BLaER1 treated with 17β-estradiol and CSF1 and Interleukin-3, amounts not matched to agents 10 nM and 100 nM (cell line): ENCODE measurements around the gene DCAF11.
A peak's percentile ranks its signal among the peaks of the same experiment; 100 is the strongest.

Experiments
- H3K27ac ChIP-seq, 11 experiments: shearing (Covaris generic); formaldehyde crosslinking; 2 replicates each; pipeline ENCODE4 v1.8.1; 2022
- H3K27me3 ChIP-seq, 11 experiments: shearing (Covaris generic); formaldehyde crosslinking; 2 replicates each; pipeline ENCODE4 v1.8.1; 2022
- H3K36me3 ChIP-seq, 11 experiments: shearing (Covaris generic); formaldehyde crosslinking; 2 replicates each; pipeline ENCODE4 v1.8.1; 2022
- H3K4me1 ChIP-seq, 10 experiments: shearing (Covaris generic); formaldehyde crosslinking; 2 replicates each; pipeline ENCODE4 v1.8.1; 2022
- H3K4me2 ChIP-seq, 11 experiments: shearing (Covaris generic); formaldehyde crosslinking; 2 replicates each; pipeline ENCODE4 v1.8.1; 2022
- H3K4me3 ChIP-seq, 10 experiments: shearing (Covaris generic); formaldehyde crosslinking; 2 replicates each; pipeline ENCODE4 v1.8.1; 2022
- H3K9ac ChIP-seq, 11 experiments: shearing (Covaris generic); formaldehyde crosslinking; 2 replicates each; pipeline ENCODE4 v1.8.1; 2022
- H3K9me3 ChIP-seq, 11 experiments: shearing (Covaris generic); formaldehyde crosslinking; replicated peaks in 1 of 11; 2 replicates each; pipeline ENCODE4 v1.8.1; 2022
- H4K20me1 ChIP-seq, 11 experiments: shearing (Covaris generic); formaldehyde crosslinking; 2 replicates each; pipeline ENCODE4 v1.8.1; 2022
- Cebpa-rat ChIP-seq, 11 experiments: shearing (Covaris generic); IDR thresholded peaks; 2 replicates each; pipeline ENCODE4 v1.8.1; 2022

Gene DCAF11

DNA sequence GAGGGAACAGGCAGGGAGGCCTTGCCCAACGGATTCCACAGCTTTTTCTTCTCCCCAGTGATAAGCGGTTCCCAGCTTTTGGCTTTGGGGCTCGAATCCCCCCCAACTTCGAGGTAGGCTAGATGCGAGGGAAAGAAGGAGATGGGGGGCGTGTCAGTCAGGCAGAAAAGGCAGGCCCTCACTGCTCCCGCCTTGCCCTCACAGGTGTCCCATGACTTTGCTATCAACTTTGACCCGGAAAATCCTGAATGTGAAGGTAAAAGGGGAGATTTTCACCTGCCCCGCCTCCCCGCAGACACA, 38.3 kb upstream of the DCAF11 start:
- Histone ChIP-seq H3K9ac (no peak overlapping the region), H4K20me1 (peaks cover 0 to 5% (median 0%) of the 10 kb centered on the region in 11 experiments; a peak in 2 of 22 replicates), H3K27me3 (peaks cover 0 to 16% (median 0%) of the 10 kb centered on the region in 11 experiments; a peak in 7 of 22 replicates), H3K4me3 (no peak overlapping the region), H3K9me3 (no peaks in the 10 kb centered on the region), H3K27ac (no peak overlapping the region), H3K4me2 (no peak overlapping the region), H3K36me3 (no peaks in the 10 kb centered on the region), H3K4me1 (peaks cover 11 to 48% (median 41%) of the 10 kb centered on the region in 10 experiments; a peak in 19 of 20 replicates)
- TF ChIP-seq Cebpa-rat (IDR thresholded peaks at IDR 0.05): no peak

GRCh38 chr14:24077086-24077485, 37.5 kb upstream of the DCAF11 start:
- Histone ChIP-seq H3K36me3 (no peaks in the 10 kb centered on the region), H3K9me3 (no peaks in the 10 kb centered on the region), H3K27me3 (peaks cover 0 to 25% (median 7%) of the 10 kb centered on the region in 11 experiments; a peak in 12 of 22 replicates), H3K9ac (no peak overlapping the region), H3K4me1 (peaks cover 11 to 56% (median 49%) of the 10 kb centered on the region in 10 experiments; a peak in 19 of 20 replicates), H3K4me3 (no peak overlapping the region), H3K4me2 (no peak overlapping the region; a peak in 1 of 22 replicates), H4K20me1 (peaks cover 0 to 5% (median 0%) of the 10 kb centered on the region in 11 experiments; a peak in 2 of 22 replicates), H3K27ac (no peak overlapping the region)
- no peak for TF ChIP-seq Cebpa-rat (IDR thresholded peaks at IDR 0.05)

DNA sequence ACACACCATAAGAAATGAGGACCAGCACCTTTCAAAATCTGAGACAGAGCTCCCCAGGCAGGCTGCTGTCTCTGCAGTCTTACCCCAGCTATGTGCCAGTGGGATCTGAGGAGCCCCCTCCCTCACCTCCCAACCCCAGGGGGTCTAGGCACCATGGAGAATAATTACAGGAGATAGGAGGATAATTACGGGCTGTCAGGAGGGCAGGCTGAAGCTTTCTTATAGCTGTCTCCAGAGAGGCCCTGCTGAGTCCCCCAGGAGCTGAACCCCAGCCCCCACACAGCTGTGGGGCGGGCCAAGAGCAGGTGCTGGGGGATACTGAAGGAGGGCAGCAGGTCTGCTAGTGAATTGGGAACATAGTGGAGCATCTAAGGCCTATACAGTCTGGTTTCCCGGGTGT, 36.4 kb upstream of the DCAF11 start:
- H3K4me3 ChIP-seq: no peak overlapping the region
- H3K27me3 ChIP-seq: peaks cover 0 to 35% (median 13%) of the 10 kb centered on the region in 11 experiments; a peak in 12 of 22 replicates
- peak overlapping the region in 7 of 11 experiments; percentile 8 to 97 (median 47); a peak in 11 of 22 replicates for H3K4me2 ChIP-seq
- no peaks in the 10 kb centered on the region for H3K36me3 ChIP-seq
- TF ChIP-seq Cebpa-rat (IDR thresholded peaks at IDR 0.05): no peak
- H3K9me3 ChIP-seq: no peaks in the 10 kb centered on the region
- H3K27ac ChIP-seq: no peak overlapping the region
- H3K4me1 ChIP-seq: peaks cover 11 to 52% (median 41%) of the 10 kb centered on the region in 10 experiments; a peak in 19 of 20 replicates
- H4K20me1 ChIP-seq: peaks cover 0 to 9% (median 0%) of the 10 kb centered on the region in 11 experiments; a peak in 2 of 22 replicates
- 0 out of 22 replicates have a peak overlapping the region, but pooled peaks of 2 of the 11 experiments have one; percentile 9 to 43 for H3K9ac ChIP-seq

- no peak overlapping the region for H3K9ac ChIP-seq
- H3K36me3 ChIP-seq: no peaks in the 10 kb centered on the region
- H3K4me1 ChIP-seq: peaks cover 11 to 61% (median 46%) of the 10 kb centered on the region in 10 experiments; a peak in 19 of 20 replicates
- no peak overlapping the region for H3K4me3 ChIP-seq
- peaks cover 0 to 9% (median 0%) of the 10 kb centered on the region in 11 experiments; a peak in 2 of 22 replicates for H4K20me1 ChIP-seq
- TF ChIP-seq Cebpa-rat (IDR thresholded peaks at IDR 0.05): no peak
- peak overlapping the region in 9 of 11 experiments; percentile 95 to 100 (median 98); a peak in 18 of 22 replicates for H3K4me2 ChIP-seq
- no peak overlapping the region for H3K27ac ChIP-seq
- peaks cover 0 to 36% (median 13%) of the 10 kb centered on the region in 11 experiments; a peak in 12 of 22 replicates for H3K27me3 ChIP-seq
- no peaks in the 10 kb centered on the region for H3K9me3 ChIP-seq
Observed at GRCh38 chr14:24079491-24080141, 35.0 kb upstream of the DCAF11 start.

DNA sequence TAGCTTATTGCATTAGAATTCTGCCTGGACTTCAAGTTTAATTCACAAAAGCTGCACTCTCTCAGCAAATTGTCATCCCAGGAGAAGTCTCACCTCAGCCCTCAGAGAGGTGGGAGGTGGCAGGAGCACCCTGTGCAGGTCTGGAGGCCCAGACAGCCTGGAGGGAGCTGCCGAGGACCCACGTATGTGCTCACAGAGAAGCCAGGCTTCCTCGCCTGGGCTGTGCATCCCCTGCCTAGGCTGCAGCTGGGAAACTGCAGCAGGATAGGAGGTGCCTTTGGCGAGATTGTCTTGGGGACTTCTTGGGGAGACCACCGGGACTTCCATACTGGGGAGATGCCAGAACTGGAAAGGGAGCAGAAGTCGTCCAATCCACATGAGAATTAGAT, 34.4 kb upstream of the DCAF11 start:
- Histone ChIP-seq H3K4me3 (peak overlapping the region in 1 of 10 experiments; percentile 68; a peak in 1 of 20 replicates), H3K9me3 (no peaks in the 10 kb centered on the region), H3K27me3 (peaks cover 0 to 36% (median 13%) of the 10 kb centered on the region in 11 experiments; a peak in 12 of 22 replicates), H3K4me2 (peak overlapping the region in 10 of 11 experiments; percentile 95 to 100 (median 98); a peak in 20 of 22 replicates), H3K36me3 (no peaks in the 10 kb centered on the region), H3K9ac (peak overlapping the region in 1 of 11 experiments; percentile 76; a peak in 3 of 22 replicates), H3K4me1 (peaks cover 11 to 61% (median 46%) of the 10 kb centered on the region in 10 experiments; a peak in 19 of 20 replicates), H3K27ac (0 out of 22 replicates have a peak overlapping the region, but pooled peaks of 1 of the 11 experiments have one; percentile 66), H4K20me1 (peaks cover 0 to 9% (median 0%) of the 10 kb centered on the region in 11 experiments; a peak in 2 of 22 replicates)
- TF ChIP-seq Cebpa-rat (IDR thresholded peaks at IDR 0.05): no peak

DNA sequence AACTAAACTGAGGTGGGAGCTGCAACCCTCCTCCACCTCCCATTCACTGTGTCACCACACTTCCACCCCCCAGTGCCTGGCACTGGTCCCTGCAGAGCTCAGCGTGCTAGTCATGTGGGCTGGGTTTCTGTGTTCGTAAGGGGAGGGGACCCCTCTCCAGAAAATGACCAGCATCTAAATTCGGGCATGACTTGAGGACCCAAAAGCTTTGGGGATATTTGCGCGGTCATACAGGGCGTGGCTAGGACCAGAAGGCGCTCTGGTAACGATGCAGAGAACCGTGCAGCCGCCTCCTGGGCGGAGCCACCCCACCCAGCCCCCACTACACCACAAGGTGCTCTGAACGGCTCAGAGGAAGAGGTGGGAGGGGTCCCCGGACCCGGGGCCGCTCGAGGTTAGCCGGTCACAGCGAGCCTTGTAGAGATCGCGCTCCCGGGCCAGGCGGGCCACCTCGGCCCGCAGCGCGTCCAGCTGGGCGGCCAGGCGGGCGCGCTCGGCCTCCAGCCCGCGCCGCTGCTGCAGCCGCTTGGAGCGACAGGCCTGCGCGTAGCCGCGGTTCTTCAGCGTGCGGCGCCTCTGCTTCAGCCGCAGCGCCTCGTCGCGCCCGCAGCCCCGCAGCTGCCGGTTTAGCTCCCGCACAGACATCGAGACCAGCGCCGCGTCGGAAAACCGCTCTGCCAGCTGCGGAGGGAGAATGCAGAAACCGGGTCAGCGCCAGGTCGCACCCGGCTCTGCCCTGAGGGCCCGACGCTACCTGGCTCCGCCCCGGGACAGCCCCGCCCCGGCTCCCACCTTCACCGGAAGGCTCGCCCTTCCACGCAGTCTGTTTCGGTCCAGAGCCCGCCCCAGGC, 33.5 kb upstream of the DCAF11 start:
- Histone ChIP-seq H3K9ac (peak overlapping the region; percentile 54 to 81 (median 73); a peak in 21 of 22 replicates), H3K36me3 (no peaks in the 10 kb centered on the region), H3K4me2 (peak overlapping the region; percentile 95 to 100 (median 98)), H3K4me1 (peaks cover 7 to 61% (median 43%) of the 10 kb centered on the region in 10 experiments; a peak in 19 of 20 replicates), H3K27me3 (peaks cover 0 to 36% (median 13%) of the 10 kb centered on the region in 11 experiments; a peak in 12 of 22 replicates), H3K4me3 (peak overlapping the region; percentile 64 to 79 (median 68)), H4K20me1 (peaks cover 0 to 9% (median 0%) of the 10 kb centered on the region in 11 experiments; a peak in 2 of 22 replicates), H3K9me3 (no peaks in the 10 kb centered on the region), H3K27ac (peak overlapping the region in 8 of 11 experiments; percentile 44 to 67 (median 62); a peak in 16 of 22 replicates)
- TF ChIP-seq Cebpa-rat (IDR thresholded peaks at IDR 0.05): no peak

- Histone ChIP-seq H3K9ac (peak overlapping the region in 10 of 11 experiments; percentile 54 to 81 (median 74); a peak in 18 of 22 replicates), H3K36me3 (no peaks in the 10 kb centered on the region), H3K4me2 (peak overlapping the region; percentile 95 to 100 (median 98)), H3K27me3 (peaks cover 0 to 36% (median 13%) of the 10 kb centered on the region in 11 experiments; a peak in 12 of 22 replicates), H3K4me1 (peaks cover 7 to 61% (median 43%) of the 10 kb centered on the region in 10 experiments; a peak in 19 of 20 replicates), H4K20me1 (peaks cover 0 to 9% (median 0%) of the 10 kb centered on the region in 11 experiments; a peak in 2 of 22 replicates), H3K9me3 (no peaks in the 10 kb centered on the region), H3K4me3 (peak overlapping the region; percentile 64 to 79 (median 68)), H3K27ac (peak overlapping the region in 4 of 11 experiments; percentile 52 to 67 (median 66); a peak in 4 of 22 replicates)
- no peak for TF ChIP-seq Cebpa-rat (IDR thresholded peaks at IDR 0.05)
Observed at GRCh38 chr14:24081739-24082211, 32.8 kb upstream of the DCAF11 start.

- Histone ChIP-seq H4K20me1 (peaks cover 0 to 9% (median 0%) of the 10 kb centered on the region in 11 experiments; a peak in 2 of 22 replicates), H3K4me2 (peak overlapping the region in 7 of 11 experiments; percentile 95 to 100 (median 98); a peak in 9 of 22 replicates), H3K4me3 (no peak overlapping the region), H3K27ac (no peak overlapping the region), H3K9me3 (no peaks in the 10 kb centered on the region), H3K36me3 (no peaks in the 10 kb centered on the region), H3K4me1 (peaks cover 7 to 60% (median 43%) of the 10 kb centered on the region in 10 experiments; a peak in 19 of 20 replicates), H3K9ac (no peak overlapping the region), H3K27me3 (peaks cover 0 to 36% (median 13%) of the 10 kb centered on the region in 11 experiments; a peak in 12 of 22 replicates)
- no peak for TF ChIP-seq Cebpa-rat (IDR thresholded peaks at IDR 0.05)
Observed at GRCh38 chr14:24082411-24083080, 32.0 kb upstream of the DCAF11 start.
